Measurements from ENCODE around the gene TNIP2.
"Not testable (repeated sequence)": the region's sequence is repeated elsewhere in the genome, so short reads cannot be mapped to it uniquely, and the experiment has no call there.

TNIP2 gene

GRCh38 chr4:2741626-2742025 is 14.5 kb downstream of the TNIP2 start:
- TF ChIP-seq CTCF (IDR thresholded peaks at IDR 0.05; ENCODE audit: borderline replicate concordance, insufficient read depth, low read depth, low read length) = no peak
- H3K4me3 ChIP-seq (ENCODE audit: low read depth, low read length) = no peak overlapping the region

- not testable (repeated sequence) for H3K4me3 ChIP-seq (ENCODE audit: low read depth, low read length)
Measured at GRCh38 chr4:2738296-2738695, 17.8 kb downstream of the TNIP2 start.

GRCh38 chr4:2735869-2736268 is 20.3 kb downstream of the TNIP2 start:
- TF ChIP-seq CTCF (IDR thresholded peaks at IDR 0.05; ENCODE audit: borderline replicate concordance, insufficient read depth, low read depth, low read length) = no peak
- H3K4me3 ChIP-seq (ENCODE audit: low read depth, low read length) = no peak overlapping the region

GRCh38 chr4:2734612-2735011 is 21.5 kb downstream of the TNIP2 start:
- no peak for TF ChIP-seq CTCF (IDR thresholded peaks at IDR 0.05; ENCODE audit: borderline replicate concordance, insufficient read depth, low read depth, low read length)
- no peak overlapping the region for H3K4me3 ChIP-seq (ENCODE audit: low read depth, low read length)

- no peak for TF ChIP-seq CTCF (IDR thresholded peaks at IDR 0.05; ENCODE audit: borderline replicate concordance, insufficient read depth, low read depth, low read length)
- no peak overlapping the region for H3K4me3 ChIP-seq (ENCODE audit: low read depth, low read length)
Measured at GRCh38 chr4:2733844-2734574, 22.1 kb downstream of the TNIP2 start.

- H3K4me3 ChIP-seq (ENCODE audit: low read depth, low read length) = no peak overlapping the region
- no peak for TF ChIP-seq CTCF (IDR thresholded peaks at IDR 0.05; ENCODE audit: borderline replicate concordance, insufficient read depth, low read depth, low read length)
Measured at GRCh38 chr4:2733001-2733843, 22.9 kb downstream of the TNIP2 start.

GRCh38 chr4:2732526-2732925 is 23.6 kb downstream of the TNIP2 start:
- no peak for TF ChIP-seq CTCF (IDR thresholded peaks at IDR 0.05; ENCODE audit: borderline replicate concordance, insufficient read depth, low read depth, low read length)
- no peak overlapping the region for H3K4me3 ChIP-seq (ENCODE audit: low read depth, low read length)
